HCT116 (cell line): ENCODE data around the gene DDB1. TPM values are rescaled to one million over a fixed set of nuclear protein-coding genes. Genes with fewer than 3 reads are reported as not detected.

Experiments used
- ATAC-seq: fragments of 200-7000 bp; cut with Tn5 transposase; 2 replicates; pipeline ENCODE4 v1.9.1; 2020; ENCODE audit warnings: mild to moderate bottlenecking, moderate library complexity
- BruUV-seq: library from RNA; stranded (reverse); fragments of 400-500 nt; replicated peaks from 2 replicates; lab custom pipeline; 2021; lab: Mats Ljungman, UMichigan
- CTCF ChIA-PET: fragments of 300-600 bp; sonication (Branson Sonifier 250); formaldehyde crosslinking; loops from one replicate; lab custom pipeline; 2021; ENCODE audit warnings: antibody characterized with exemption; lab: Charles Lee
- POLR2A ChIA-PET: fragments of 300-600, 350-600 bp; sonication (Branson Sonifier 250); formaldehyde crosslinking; loops from one replicate; lab custom pipeline; 2021; ENCODE audit warnings: antibody characterized with exemption; lab: Charles Lee
- RAD21 ChIA-PET, 2 experiments: fragments of 300-600 bp; sonication (Branson Sonifier 250); formaldehyde crosslinking; loops; one replicate each; lab custom pipeline; 2023; ENCODE audit warnings: low total read pairs in 2 of 2; ENCODE audit not compliant: uncharacterized antibody in 2 of 2, unreplicated experiment in 2 of 2, low non-redundant PET in 1 of 2; lab: Charles Lee
- DNase-seq: peaks from one replicate; pipeline ENCODE4 v3.0.0-alpha.2; 2010; ENCODE audit warnings: low read depth, low spot score
- H2AFZ ChIP-seq: fragments of 200-600 bp; shearing (Covaris generic), sonication (generic); 2 replicates; pipeline ENCODE4 v1.6.1; 2017; ENCODE audit warnings: low read depth, mixed run types, mixed read lengths, antibody characterized with exemption, low read length; ENCODE audit not compliant: poor library complexity, severe bottlenecking
- H3K27ac ChIP-seq: 2 replicates; pipeline ENCODE4 v1.5.1; 2012; ENCODE audit warnings: low read depth, low read length
- H3K27me3 ChIP-seq: fragments of 200-600 bp; sonication (generic); 2 replicates; pipeline ENCODE4 v1.6.1; 2016; ENCODE audit warnings: mixed run types, low read length, mixed read lengths; ENCODE audit not compliant: insufficient read depth
- H3K36me3 ChIP-seq, 2 experiments: fragments of 200-500 bp in 1 of 2; fragments of 200-600 bp in 1 of 2; sonication (Bioruptor generic) in 1 of 2; sonication (generic) in 1 of 2; 2 replicates each; pipeline versions ENCODE4 v1.5.1 to v1.6.1; 2014 to 2016; ENCODE audit warnings: low read length in 2 of 2, inconsistent platforms in 1 of 2, mixed read lengths in 1 of 2, mixed run types in 1 of 2; ENCODE audit not compliant: insufficient read depth in 2 of 2, control insufficient read depth in 1 of 2
- H3K4me1 ChIP-seq, 2 experiments: fragments of 200-600 bp in 1 of 2; sonication (generic) in 1 of 2; 2 replicates each; pipeline versions ENCODE4 v1.5.1 to v1.6.1; 2012 to 2017; ENCODE audit warnings: low read length in 2 of 2, inconsistent platforms in 1 of 2, mild to moderate bottlenecking in 1 of 2, mixed read lengths in 1 of 2, mixed run types in 1 of 2, moderate library complexity in 1 of 2; ENCODE audit not compliant: insufficient read depth in 2 of 2, control insufficient read depth in 1 of 2
- H3K4me2 ChIP-seq: fragments of 200-600 bp; sonication (generic); 2 replicates; pipeline ENCODE4 v1.6.1; 2017; ENCODE audit warnings: mixed run types, low read length, mixed read lengths
- H3K4me3 ChIP-seq, 2 experiments: fragments of 200-600 bp in 1 of 2; sonication (generic) in 1 of 2; replicated peaks in 1 of 2; 2 replicates each; pipeline ENCODE4 v1.5.1; 2011 to 2016; ENCODE audit warnings: low read length in 2 of 2, control low read depth in 1 of 2, low read depth in 1 of 2, mild to moderate bottlenecking in 1 of 2, mixed read lengths in 1 of 2, mixed run types in 1 of 2
- H3K79me2 ChIP-seq: fragments of 200-600 bp; sonication (generic); 2 replicates; pipeline ENCODE4 v1.6.1; 2017; ENCODE audit warnings: mild to moderate bottlenecking, mixed run types, low read length, moderate library complexity, mixed read lengths; ENCODE audit not compliant: insufficient read depth
- H3K9ac ChIP-seq: fragments of 200-600 bp; sonication (generic); 2 replicates; pipeline ENCODE4 v1.6.1; 2016; ENCODE audit warnings: low read length, mixed read lengths
- H3K9me2 ChIP-seq: fragments of 200-600 bp; sonication (generic), shearing (Covaris generic); 2 replicates; pipeline ENCODE4 v1.6.1; 2017; ENCODE audit warnings: mixed run types, mild to moderate bottlenecking, moderate library complexity; ENCODE audit not compliant: insufficient read depth
- H3K9me3 ChIP-seq, 2 experiments: fragments of 200-500 bp in 1 of 2; fragments of 200-600 bp in 1 of 2; sonication (Bioruptor generic) in 1 of 2; sonication (generic) in 1 of 2; 2 replicates each; pipeline ENCODE4 v1.6.1; 2014 to 2017; ENCODE audit warnings: low read length in 2 of 2, mixed read lengths in 2 of 2, inconsistent platforms in 1 of 2, low read depth in 1 of 2, mild to moderate bottlenecking in 1 of 2, mixed run types in 1 of 2, moderate library complexity in 1 of 2; ENCODE audit not compliant: control insufficient read depth in 1 of 2, insufficient read depth in 1 of 2
- H4K20me1 ChIP-seq: fragments of 200-600 bp; sonication (generic), shearing (Covaris generic); 2 replicates; pipeline ENCODE4 v1.6.1; 2017; ENCODE audit warnings: mixed run types, mild to moderate bottlenecking, moderate library complexity; ENCODE audit not compliant: insufficient read depth
- CTCF ChIP-seq, 3 experiments: fragments of 200-600 bp in 1 of 3; sonication (generic) in 1 of 3; IDR thresholded peaks in 2 of 3; conservative IDR thresholded peaks in 1 of 3; 2 replicates each; pipeline ENCODE4 v1.5.1; 2012 to 2017; ENCODE audit warnings: low read depth in 2 of 3, low read length in 2 of 3, antibody characterized with exemption in 1 of 3, borderline replicate concordance in 1 of 3, control low read depth in 1 of 3, mild to moderate bottlenecking in 1 of 3, mixed read lengths in 1 of 3, mixed run types in 1 of 3, moderate library complexity in 1 of 3; ENCODE audit not compliant: insufficient read depth in 1 of 3
- EGR1 ChIP-seq: IDR thresholded peaks from 2 replicates; pipeline ENCODE4 v1.6.1; 2012; ENCODE audit warnings: low read depth
- ELF1 ChIP-seq: IDR thresholded peaks from 2 replicates; pipeline ENCODE4 v1.6.1; 2012; ENCODE audit warnings: low read depth, borderline replicate concordance
- JUND ChIP-seq: IDR thresholded peaks from 2 replicates; pipeline ENCODE4 v1.6.1; 2012
- POLR2AphosphoS5 ChIP-seq: IDR thresholded peaks from 2 replicates; pipeline ENCODE4 v1.6.1; 2011; ENCODE audit warnings: mild to moderate bottlenecking, low read depth, low read length, moderate library complexity
- SIN3A ChIP-seq: IDR thresholded peaks from 2 replicates; pipeline ENCODE4 v1.6.1; 2012; ENCODE audit warnings: low read depth
- SP1 ChIP-seq: IDR thresholded peaks from 2 replicates; pipeline ENCODE4 v1.6.1; 2012; ENCODE audit warnings: low read depth
- SRF ChIP-seq: IDR thresholded peaks from 2 replicates; pipeline ENCODE4 v1.6.1; 2012; ENCODE audit warnings: low read depth
- YY1 ChIP-seq: IDR thresholded peaks from 2 replicates; pipeline ENCODE4 v1.6.1; 2011; ENCODE audit warnings: low read length, low read depth, moderate library complexity, mild to moderate bottlenecking; ENCODE audit not compliant: insufficient replicate concordance; ENCODE audit errors: extremely low read depth
- ZBTB33 ChIP-seq: IDR thresholded peaks from 2 replicates; pipeline ENCODE4 v1.6.1; 2011; ENCODE audit warnings: mild to moderate bottlenecking, low read length, moderate library complexity; ENCODE audit not compliant: insufficient replicate concordance; ENCODE audit errors: extremely low read depth
- ZNF274 ChIP-seq: fragments of 200-500 bp; sonication (Bioruptor generic); IDR thresholded peaks from 2 replicates; pipeline ENCODE4 v1.6.1; 2014; ENCODE audit warnings: mild to moderate bottlenecking, low read depth, low read length, inconsistent platforms
- intact Hi-C: fragments of 100-400 bp; cut with micrococcal nuclease; formaldehyde crosslinking; loops from 2 replicates; pipeline ENCODE4 v1.10.0; 2022
- total RNA-seq: library from RNA; stranded (reverse); gene quantifications from one replicate; pipeline ENCODE4 v1.2.1, GENCODE V29; 2021; ENCODE audit not compliant: unreplicated experiment

Gene DDB1
- total RNA-seq, 1 experiment from 2014 or later: 269 TPM

GRCh38 chr11:61347916-61348461, 15.1 kb upstream of the DDB1 start:
- ChIA-PET POLR2A (interaction anchor here (1.2 to 1.5 kb wide), 2 partner anchors 12 to 14 kb away, joined by 3 to 6 read pairs; partner anchors contain the start of genes CYB561A3 and TMEM138), RAD21 (no interaction called here)
- peaks cover 10 to 11% of the 10 kb centered on the region in 2 experiments; a peak in 3 of 4 replicates for H3K36me3 ChIP-seq
- no peak overlapping the region for H3K9ac ChIP-seq
- H3K9me2 ChIP-seq: no peaks in the 10 kb centered on the region
- DNase-seq: no peak
- no peak overlapping the region for H3K4me2 ChIP-seq
- BruUV-seq: no TSS peak
- no peaks in the 10 kb centered on the region for H3K79me2 ChIP-seq
- peak; percentile 36; the same call in 1 of the 2 replicates for ATAC-seq
- H3K27me3 ChIP-seq: no peaks in the 10 kb centered on the region
- TF ChIP-seq POLR2AphosphoS5: peak; percentile 28; the same call in 1 of the 2 replicates
- TF ChIP-seq YY1: no peak
- no peak for TF ChIP-seq SRF
- TF ChIP-seq, all 23 proteins: peak for 1
- Histone ChIP-seq H2AFZ (no peak overlapping the region), H3K27ac (no peak overlapping the region), H4K20me1 (no peaks in the 10 kb centered on the region), H3K4me1 (no peaks in the 10 kb centered on the region), H3K4me3 (no peak overlapping the region), H3K9me3 (no peaks in the 10 kb centered on the region)
- CTCF ChIA-PET: interaction anchor here (2.1 kb wide), 1 partner anchor 12 kb away, joined by 14 read pairs; no protein-coding TSS in a partner anchor
- intact Hi-C loops: no loop called here

GRCh38 chr11:61345954-61346843, 13.3 kb upstream of the DDB1 start:
- TF ChIP-seq SIN3A (no peak), SP1 (no peak), CTCF (IDR thresholded peaks at IDR 0.05 in 2 of 3, conservative IDR thresholded peaks at IDR 0.05 in 1 of 3; ENCODE audit: borderline replicate concordance in 1 of 3, insufficient read depth in 1 of 3, low read depth in 2 of 3, low read length in 2 of 3) (no peak), EGR1 (no peak), ZNF274 (no peak), JUND (no peak), SRF (no peak), ZBTB33 (no peak), ELF1 (no peak)
- Histone ChIP-seq H3K4me2 (no peak overlapping the region), H3K4me3 (no peak overlapping the region), H3K4me1 (no peaks in the 10 kb centered on the region), H3K27ac (no peak overlapping the region), H4K20me1 (no peaks in the 10 kb centered on the region), H3K27me3 (no peaks in the 10 kb centered on the region), H2AFZ (no peak overlapping the region), H3K36me3 (peaks cover 12 to 14% of the 10 kb centered on the region in 2 experiments; a peak in 2 of 4 replicates), H3K9ac (no peak overlapping the region), H3K79me2 (no peaks in the 10 kb centered on the region), H3K9me3 (no peaks in the 10 kb centered on the region), H3K9me2 (no peaks in the 10 kb centered on the region)
- no peak for DNase-seq
- ATAC-seq: no peak
- CTCF ChIA-PET: interaction anchor here (0.7 kb wide), 1 partner anchor 10 kb away, joined by 3 read pairs; no protein-coding TSS in a partner anchor
- TSS peak; percentile 33 for BruUV-seq
- RAD21 ChIA-PET: no interaction called here
- POLR2A ChIA-PET: no interaction called here
- intact Hi-C loops: no loop called here
